Ovary (tissue), 9 donors: ENCODE data around the gene SLC20A1. TPM values are rescaled to one million over a fixed set of nuclear protein-coding genes. Genes with fewer than 3 reads are reported as not detected.

Experiments used
- DNase-seq, 5 donors: peaks; one replicate each; pipeline ENCODE4 v3.0.0-alpha.2; 2019 to 2020
- H3K27ac ChIP-seq, 2 donors: fragments of 200-600 bp; one replicate each; pipeline versions ENCODE4 v1.5.1 to v1.8.0; 2019 to 2022
- H3K27me3 ChIP-seq: fragments of 200-600 bp; one replicate; pipeline ENCODE4 v1.8.0; 2022
- H3K36me3 ChIP-seq: fragments of 200-600 bp; sonication (generic); one replicate; pipeline ENCODE4 v1.5.1; 2019
- H3K4me1 ChIP-seq: one replicate; pipeline ENCODE4 v1.8.1; 2013; ENCODE audit warnings: mild to moderate bottlenecking, moderate library complexity; ENCODE audit not compliant: insufficient read depth
- H3K4me3 ChIP-seq: fragments of 200-600 bp; sonication (generic); one replicate; pipeline ENCODE4 v1.5.1; 2017
- H3K9me3 ChIP-seq, 2 donors: fragments of 200-600 bp in 1 of 2; sonication (generic) in 1 of 2; one replicate each; pipeline versions ENCODE4 v1.5.1 to v1.8.1; 2013 to 2019; ENCODE audit warnings: mild to moderate bottlenecking in 1 of 2, moderate library complexity in 1 of 2
- CTCF ChIP-seq, 3 donors: fragments of 450-650 bp in 2 of 3; fragments of 200-600 bp in 1 of 3; IDR thresholded peaks; one replicate each; pipeline versions ENCODE4 v1.5.1 to v1.8.0; 2016 to 2022; ENCODE audit warnings: antibody characterized with exemption in 3 of 3, mild to moderate bottlenecking in 1 of 3
- EP300 ChIP-seq: sonication (generic); formaldehyde crosslinking; IDR thresholded peaks from one replicate; pipeline ENCODE4 v1.6.1; 2017; ENCODE audit warnings: antibody characterized with exemption
- POLR2A ChIP-seq: fragments of 450-650 bp; IDR thresholded peaks from one replicate; pipeline ENCODE4 v1.6.1; 2017; ENCODE audit warnings: antibody characterized with exemption, mild to moderate bottlenecking, moderate library complexity
- whole genome bisulfite sequencing, 3 donors: extraction: QIAGEN DNeasy Blood & Tissue Kit in 1 of 3; methylation state at CpG; one replicate each; pipeline versions ENCODE4 v1.1.5 to v1.1.7; 2013 to 2017; 5-methylcytosine and 5-hydroxymethylcytosine counted together
- intact Hi-C, 4 donors: fragments of 100-400 bp; cut with DNase I; formaldehyde crosslinking; loops; one replicate each; pipeline versions ENCODE4 v1.11.0 to v1.15.1; 2022 to 2023
- polyA plus RNA-seq, 2 donors: library from polyadenylated mRNA; stranded (reverse); fragments of 200-250 nt in 1 of 2; fragments of 350-450 nt in 1 of 2; fragmentation: Illumina TruSeq in 1 of 2; extraction: RNeasy Lipid Tissue Mini Kit (QIAGEN cat#74804) in 1 of 2; gene quantifications; one replicate each; pipeline ENCODE4 v1.2.3, GENCODE V29; 2013 to 2014
- total RNA-seq, 7 donors: library from RNA; depleted of rRNA in 2 of 7; stranded (reverse); fragments of >200 nt in 2 of 7; fragmentation: NEBNext Ultra II Directional in 3 of 7; extraction: Animal tissue kit (Norgen Biotek cat#: 25700) in 3 of 7; gene quantifications; one replicate each; pipeline versions ENCODE4 v1.1.0 to v1.2.4, GENCODE V29; 2016 to 2023
- donor health status: DM: no; HTN: no; CAD: no; lungs with moderate emphysema.
- donor health status: DM: no; HTN: no; CAD: no.
- donor health status: Bipolar disorder and iron deficiency.
- donor health status: DM: yes; HTN: yes; CAD: no.
- donor health status: DM: no; HTN: no; CAD: no.
- donor health status: DM: yes; HTN: yes; CAD: no.

Gene SLC20A1
- total and polyA plus RNA-seq, 9 donors: 8.2 to 49.9 (median 19.9) TPM

- H3K4me3 ChIP-seq: no peak overlapping the region
- no peaks in the 10 kb centered on the region for H3K36me3 ChIP-seq
- no peak for TF ChIP-seq POLR2A
- no peak for TF ChIP-seq EP300
- no peak for TF ChIP-seq CTCF (IDR thresholded peaks at IDR 0.05)
- H3K27ac ChIP-seq: no peak overlapping the region
- no peak for DNase-seq
- no peaks in the 10 kb centered on the region for H3K9me3 ChIP-seq
- no peaks in the 10 kb centered on the region for H3K4me1 ChIP-seq
- intact Hi-C loops: no loop called here
- no peaks in the 10 kb centered on the region for H3K27me3 ChIP-seq
- WGBS, 3 donors: 23 to 42% (median 38%) methylated on average over 3 of the region's 3 CpGs
Measured at GRCh38 chr2:112679484-112679883, 33.7 kb downstream of the SLC20A1 start.

GRCh38 chr2:112680666-112681101 lies 34.9 kb downstream of the SLC20A1 start:
- no peak for TF ChIP-seq EP300
- no peak for TF ChIP-seq CTCF (IDR thresholded peaks at IDR 0.05)
- no peak for TF ChIP-seq POLR2A
- no peak overlapping the region for H3K4me3 ChIP-seq
- intact Hi-C loops: no loop called here
- no peaks in the 10 kb centered on the region for H3K27me3 ChIP-seq
- WGBS, 3 donors: 73 to 80% (median 79%) methylated on average over 5 of the region's 5 CpGs
- H3K36me3 ChIP-seq: no peaks in the 10 kb centered on the region
- H3K9me3 ChIP-seq: no peaks in the 10 kb centered on the region
- no peak overlapping the region for H3K27ac ChIP-seq
- no peak for DNase-seq
- H3K4me1 ChIP-seq: no peaks in the 10 kb centered on the region

GRCh38 chr2:112682101-112682500 lies 36.4 kb downstream of the SLC20A1 start:
- intact Hi-C loops: no loop called here
- no peak overlapping the region for H3K27ac ChIP-seq
- WGBS, 3 donors: 81 to 82% (median 82%) methylated on average over 7 of the region's 7 CpGs

GRCh38 chr2:112683550-112684414 lies 38.0 kb downstream of the SLC20A1 start:
- no peaks in the 10 kb centered on the region for H3K4me1 ChIP-seq
- no peaks in the 10 kb centered on the region for H3K9me3 ChIP-seq
- no peaks in the 10 kb centered on the region for H3K27me3 ChIP-seq
- no peak overlapping the region for H3K27ac ChIP-seq
- no peaks in the 10 kb centered on the region for H3K36me3 ChIP-seq
- intact Hi-C loops: no loop called here
- DNase-seq: no peak
- WGBS, 3 donors: 66 to 72% (median 69%) methylated on average over 12 of the region's 12 CpGs
- TF ChIP-seq EP300: no peak
- TF ChIP-seq CTCF (IDR thresholded peaks at IDR 0.05): no peak
- TF ChIP-seq POLR2A: no peak
- no peak overlapping the region for H3K4me3 ChIP-seq

More at GRCh38 chr2:112682101-112682500, 36.4 kb downstream of the SLC20A1 start:
- Histone ChIP-seq H3K4me3 (no peak overlapping the region), H3K4me1 (no peaks in the 10 kb centered on the region), H3K27me3 (no peaks in the 10 kb centered on the region), H3K36me3 (no peaks in the 10 kb centered on the region), H3K9me3 (no peaks in the 10 kb centered on the region)
- no peak for TF ChIP-seq EP300
- TF ChIP-seq POLR2A: no peak
- TF ChIP-seq CTCF (IDR thresholded peaks at IDR 0.05): no peak
- no peak for DNase-seq
